ENCODE measurements around the gene MACC1.

MACC1 gene

GRCh38 chr7:20113427-20114027 lies 103.7 kb downstream of the MACC1 start:
- Histone ChIP-seq H3K4me3 (ENCODE audit: low read length) (no peak overlapping the region), H3K9me3 (ENCODE audit: control insufficient read depth, low read length) (no peaks in the 10 kb centered on the region), H3K27me3 (ENCODE audit: control insufficient read depth, insufficient read depth, low read length) (no peaks in the 10 kb centered on the region), H3K36me3 (ENCODE audit: control insufficient read depth, insufficient read depth, low read length) (no peaks in the 10 kb centered on the region), H3K4me1 (ENCODE audit: control insufficient read depth, insufficient read depth, low read length) (no peaks in the 10 kb centered on the region), H3K9ac (ENCODE audit: low read length) (no peak overlapping the region)

GRCh38 chr7:20112696-20113095 lies 104.5 kb downstream of the MACC1 start:
- no peaks in the 10 kb centered on the region for H3K9me3 ChIP-seq (ENCODE audit: control insufficient read depth, low read length)
- no peaks in the 10 kb centered on the region for H3K27me3 ChIP-seq (ENCODE audit: control insufficient read depth, insufficient read depth, low read length)
- no peak overlapping the region for H3K9ac ChIP-seq (ENCODE audit: low read length)
- H3K4me1 ChIP-seq (ENCODE audit: control insufficient read depth, insufficient read depth, low read length), result no peaks in the 10 kb centered on the region
- no peaks in the 10 kb centered on the region for H3K36me3 ChIP-seq (ENCODE audit: control insufficient read depth, insufficient read depth, low read length)
- H3K4me3 ChIP-seq (ENCODE audit: low read length), result no peak overlapping the region

- no peaks in the 10 kb centered on the region for H3K36me3 ChIP-seq (ENCODE audit: control insufficient read depth, insufficient read depth, low read length)
- H3K4me1 ChIP-seq (ENCODE audit: control insufficient read depth, insufficient read depth, low read length), result no peaks in the 10 kb centered on the region
- H3K4me3 ChIP-seq (ENCODE audit: low read length), result no peak overlapping the region
- no peak overlapping the region for H3K9ac ChIP-seq (ENCODE audit: low read length)
- no peaks in the 10 kb centered on the region for H3K27me3 ChIP-seq (ENCODE audit: control insufficient read depth, insufficient read depth, low read length)
- H3K9me3 ChIP-seq (ENCODE audit: control insufficient read depth, low read length), result no peaks in the 10 kb centered on the region
These were observed 105.2 kb downstream of the MACC1 start for GRCh38 chr7:20111821-20112542.

GRCh38 chr7:20107582-20107981 lies 109.6 kb downstream of the MACC1 start:
- H3K27me3 ChIP-seq (ENCODE audit: control insufficient read depth, insufficient read depth, low read length), result no peaks in the 10 kb centered on the region
- H3K9me3 ChIP-seq (ENCODE audit: control insufficient read depth, low read length), result no peaks in the 10 kb centered on the region
- H3K4me1 ChIP-seq (ENCODE audit: control insufficient read depth, insufficient read depth, low read length), result no peaks in the 10 kb centered on the region
- H3K9ac ChIP-seq (ENCODE audit: low read length), result no peak overlapping the region
- no peak overlapping the region for H3K4me3 ChIP-seq (ENCODE audit: low read length)
- H3K36me3 ChIP-seq (ENCODE audit: control insufficient read depth, insufficient read depth, low read length), result no peaks in the 10 kb centered on the region

- no peaks in the 10 kb centered on the region for H3K27me3 ChIP-seq (ENCODE audit: control insufficient read depth, insufficient read depth, low read length)
- no peaks in the 10 kb centered on the region for H3K9me3 ChIP-seq (ENCODE audit: control insufficient read depth, low read length)
- H3K36me3 ChIP-seq (ENCODE audit: control insufficient read depth, insufficient read depth, low read length), result no peaks in the 10 kb centered on the region
- no peak overlapping the region for H3K4me3 ChIP-seq (ENCODE audit: low read length)
- no peaks in the 10 kb centered on the region for H3K4me1 ChIP-seq (ENCODE audit: control insufficient read depth, insufficient read depth, low read length)
- no peak overlapping the region for H3K9ac ChIP-seq (ENCODE audit: low read length)
These were observed 112.5 kb downstream of the MACC1 start for GRCh38 chr7:20104696-20105095.

- Histone ChIP-seq H3K4me3 (ENCODE audit: low read length) (no peak overlapping the region), H3K4me1 (ENCODE audit: control insufficient read depth, insufficient read depth, low read length) (no peaks in the 10 kb centered on the region), H3K27me3 (ENCODE audit: control insufficient read depth, insufficient read depth, low read length) (no peaks in the 10 kb centered on the region)
These were observed 114.2 kb downstream of the MACC1 start for GRCh38 chr7:20102982-20103381.

GRCh38 chr7:20095862-20096261 lies 121.3 kb downstream of the MACC1 start:
- Histone ChIP-seq H3K9ac (ENCODE audit: low read length) (no peak overlapping the region), H3K4me3 (ENCODE audit: low read length) (no peak overlapping the region), H3K36me3 (ENCODE audit: control insufficient read depth, insufficient read depth, low read length) (no peaks in the 10 kb centered on the region), H3K9me3 (ENCODE audit: control insufficient read depth, low read length) (no peaks in the 10 kb centered on the region), H3K27me3 (ENCODE audit: control insufficient read depth, insufficient read depth, low read length) (no peaks in the 10 kb centered on the region), H3K4me1 (ENCODE audit: control insufficient read depth, insufficient read depth, low read length) (no peaks in the 10 kb centered on the region)

More at GRCh38 chr7:20102982-20103381, 114.2 kb downstream of the MACC1 start:
- Histone ChIP-seq H3K9ac (ENCODE audit: low read length) (no peak overlapping the region), H3K36me3 (ENCODE audit: control insufficient read depth, insufficient read depth, low read length) (no peaks in the 10 kb centered on the region), H3K9me3 (ENCODE audit: control insufficient read depth, low read length) (no peaks in the 10 kb centered on the region)

- Histone ChIP-seq H3K4me3 (ENCODE audit: low read length) (no peak overlapping the region), H3K9ac (ENCODE audit: low read length) (no peak overlapping the region), H3K9me3 (ENCODE audit: control insufficient read depth, low read length) (no peaks in the 10 kb centered on the region), H3K36me3 (ENCODE audit: control insufficient read depth, insufficient read depth, low read length) (no peaks in the 10 kb centered on the region), H3K4me1 (ENCODE audit: control insufficient read depth, insufficient read depth, low read length) (no peaks in the 10 kb centered on the region), H3K27me3 (ENCODE audit: control insufficient read depth, insufficient read depth, low read length) (no peaks in the 10 kb centered on the region)
These were observed 121.7 kb downstream of the MACC1 start for GRCh38 chr7:20095436-20095835.

GRCh38 chr7:20089431-20089830 lies 127.8 kb downstream of the MACC1 start:
- Histone ChIP-seq H3K4me1 (ENCODE audit: control insufficient read depth, insufficient read depth, low read length) (no peaks in the 10 kb centered on the region), H3K27me3 (ENCODE audit: control insufficient read depth, insufficient read depth, low read length) (no peaks in the 10 kb centered on the region), H3K9me3 (ENCODE audit: control insufficient read depth, low read length) (no peaks in the 10 kb centered on the region), H3K36me3 (ENCODE audit: control insufficient read depth, insufficient read depth, low read length) (no peaks in the 10 kb centered on the region), H3K9ac (ENCODE audit: low read length) (no peak overlapping the region), H3K4me3 (ENCODE audit: low read length) (no peak overlapping the region)

GRCh38 chr7:20085086-20085485 lies 132.1 kb downstream of the MACC1 start:
- H3K4me3 ChIP-seq (ENCODE audit: low read length), result no peak overlapping the region
- no peaks in the 10 kb centered on the region for H3K27me3 ChIP-seq (ENCODE audit: control insufficient read depth, insufficient read depth, low read length)
- H3K36me3 ChIP-seq (ENCODE audit: control insufficient read depth, insufficient read depth, low read length), result no peaks in the 10 kb centered on the region
- no peaks in the 10 kb centered on the region for H3K9me3 ChIP-seq (ENCODE audit: control insufficient read depth, low read length)
- H3K9ac ChIP-seq (ENCODE audit: low read length), result no peak overlapping the region
- no peaks in the 10 kb centered on the region for H3K4me1 ChIP-seq (ENCODE audit: control insufficient read depth, insufficient read depth, low read length)

All from mucosa of stomach (tissue), 1 donor.